PC-9 (cell line): ENCODE measurements around the gene WNT10A. TPM values are rescaled to one million over a fixed set of nuclear protein-coding genes. Genes with fewer than 3 reads are reported as not detected.

Experiments used
- BruUV-seq: library from RNA; stranded (reverse); fragments of 400-500 nt; replicated peaks from 2 replicates; lab custom pipeline; 2021; lab: Mats Ljungman, UMichigan
- CTCF ChIA-PET: fragments of 300-600 bp; sonication (Branson Sonifier 250); formaldehyde crosslinking; loops from one replicate; lab custom pipeline; 2022; ENCODE audit warnings: antibody characterized with exemption; lab: Charles Lee
- POLR2A ChIA-PET: fragments of 300-600 bp; sonication (Branson Sonifier 250); formaldehyde crosslinking; loops from one replicate; lab custom pipeline; 2022; ENCODE audit warnings: antibody characterized with exemption; ENCODE audit not compliant: unreplicated experiment; lab: Charles Lee
- DNase-seq, 2 experiments: peaks; one replicate each; pipeline versions ENCODE4 v3.0.0 to v3.0.0-alpha.2; 2015 to 2022; ENCODE audit warnings: mixed read lengths in 1 of 2
- H2AFZ ChIP-seq: fragments of 200-600 bp; sonication (generic); 2 replicates; pipeline ENCODE4 v1.8.1; 2017; ENCODE audit warnings: antibody characterized with exemption
- H3F3A ChIP-seq: fragments of 200-600 bp; sonication (generic); 2 replicates; pipeline ENCODE4 v1.8.1; 2017; ENCODE audit warnings: antibody characterized with exemption, mild to moderate bottlenecking, low read depth; ENCODE audit not compliant: insufficient read depth
- H3K27ac ChIP-seq: fragments of 200-600 bp; sonication (generic); 2 replicates; pipeline ENCODE4 v1.6.1; 2016; ENCODE audit warnings: mixed run types
- H3K27me3 ChIP-seq: fragments of 200-600 bp; sonication (generic); 2 replicates; pipeline ENCODE4 v1.6.1; 2016; ENCODE audit warnings: low read depth, mixed run types; ENCODE audit not compliant: insufficient read depth
- H3K36me3 ChIP-seq: fragments of 200-600 bp; sonication (generic); 2 replicates; pipeline ENCODE4 v1.6.1; 2016; ENCODE audit warnings: low read depth, mixed run types
- H3K4me1 ChIP-seq: fragments of 200-600 bp; sonication (generic); replicated peaks from 2 replicates; pipeline ENCODE4 v1.6.1; 2016; ENCODE audit warnings: mixed run types; ENCODE audit not compliant: insufficient read depth
- H3K4me2 ChIP-seq: fragments of 200-600 bp; sonication (generic); 2 replicates; pipeline ENCODE4 v1.6.1; 2017; ENCODE audit warnings: mixed run types
- H3K4me3 ChIP-seq: fragments of 200-600 bp; sonication (generic); 2 replicates; pipeline ENCODE4 v1.6.1; 2016; ENCODE audit warnings: mixed run types
- H3K79me2 ChIP-seq: fragments of 200-600 bp; sonication (generic); 2 replicates; pipeline ENCODE4 v1.6.1; 2017; ENCODE audit warnings: low read depth, mixed run types
- H3K9me2 ChIP-seq: fragments of 200-600 bp; sonication (generic); 2 replicates; pipeline ENCODE4 v1.8.1; 2017; ENCODE audit warnings: mild to moderate bottlenecking; ENCODE audit not compliant: insufficient read depth
- H3K9me3 ChIP-seq: fragments of 200-600 bp; sonication (generic); 2 replicates; pipeline ENCODE4 v1.8.1; 2016; ENCODE audit warnings: low read depth; ENCODE audit not compliant: insufficient read depth
- H4K20me1 ChIP-seq: fragments of 200-600 bp; sonication (generic); 2 replicates; pipeline ENCODE4 v1.8.1; 2017; ENCODE audit not compliant: insufficient read depth
- CTCF ChIP-seq: fragments of 200-600 bp; sonication (generic); conservative IDR thresholded peaks from 2 replicates; pipeline ENCODE4 v1.6.1; 2017; ENCODE audit warnings: mixed run types, antibody characterized with exemption, mild to moderate bottlenecking, moderate library complexity
- EZH2 ChIP-seq: fragments of 200-600 bp; sonication (generic); IDR thresholded peaks from 2 replicates; pipeline ENCODE4 v1.8.0; 2017; ENCODE audit warnings: antibody characterized with exemption, low read depth
- intact Hi-C: fragments of 100-400 bp; cut with micrococcal nuclease; formaldehyde crosslinking; loops from one replicate; pipeline ENCODE4 v1.10.0; 2022; ENCODE audit not compliant: unreplicated experiment
- total RNA-seq: library from RNA; stranded (reverse); gene quantifications from 2 replicates; pipeline ENCODE4 v1.2.3, GENCODE V29; 2021

Gene WNT10A
- total RNA-seq, 1 experiment from 2014 or later = 1.2 TPM

GRCh38 chr2:218892693-218893348 lies 12.2 kb downstream of the WNT10A start:
- no peaks in the 10 kb centered on the region for H3K27me3 ChIP-seq
- BruUV-seq = no TSS peak
- 0 out of 2 replicates have a peak overlapping the region, but pooled peaks have one; percentile 52 for H2AFZ ChIP-seq
- H4K20me1 ChIP-seq = no peaks in the 10 kb centered on the region
- intact Hi-C loops = loop anchor here (10.0 kb wide), 1 partner anchor 382 kb away; the partner anchor contains the start of gene DNAJB2
- ChIA-PET POLR2A (interaction anchor here (0.6 to 0.7 kb wide), 2 partner anchors 241 to 512 kb away, joined by 4 to 5 read pairs; no protein-coding TSS in a partner anchor), CTCF (interaction anchor here (0.7 to 1.9 kb wide), 3 partner anchors 10 to 110 kb away, joined by 3 to 8 read pairs (median 6); no protein-coding TSS in a partner anchor)
- no peak overlapping the region for H3K27ac ChIP-seq
- peaks cover 40% of the 10 kb centered on the region for H3F3A ChIP-seq
- H3K79me2 ChIP-seq = no peaks in the 10 kb centered on the region
- TF ChIP-seq CTCF (peak; percentile 22; the same call in 1 of the 2 replicates), EZH2 (no peak)
- DNase-seq = peak in 1 of 2 experiments; percentile 74
- peak overlapping the region; percentile 53 for H3K4me3 ChIP-seq
- no peaks in the 10 kb centered on the region for H3K36me3 ChIP-seq
- no peaks in the 10 kb centered on the region for H3K9me3 ChIP-seq
- peak overlapping the region; percentile 87 for H3K4me2 ChIP-seq
- H3K4me1 ChIP-seq = peaks cover 49% of the 10 kb centered on the region
- no peaks in the 10 kb centered on the region for H3K9me2 ChIP-seq

- no peaks in the 10 kb centered on the region for H3K9me3 ChIP-seq
- H3K4me3 ChIP-seq = peak overlapping the region; percentile 53
- H3K27me3 ChIP-seq = no peaks in the 10 kb centered on the region
- no peak for TF ChIP-seq EZH2
- TF ChIP-seq CTCF = no peak
- H3K36me3 ChIP-seq = no peaks in the 10 kb centered on the region
- H3F3A ChIP-seq = peaks cover 41% of the 10 kb centered on the region
- H3K79me2 ChIP-seq = no peaks in the 10 kb centered on the region
- CTCF ChIA-PET = interaction anchor here (1.5 kb wide), 1 partner anchor 17 kb away, joined by 5 read pairs; no protein-coding TSS in a partner anchor
- peaks cover 52% of the 10 kb centered on the region for H3K4me1 ChIP-seq
- no peaks in the 10 kb centered on the region for H4K20me1 ChIP-seq
- peak overlapping the region; percentile 87 for H3K4me2 ChIP-seq
- H2AFZ ChIP-seq = 0 out of 2 replicates have a peak overlapping the region, but pooled peaks have one; percentile 52
- H3K9me2 ChIP-seq = no peaks in the 10 kb centered on the region
- H3K27ac ChIP-seq = peak overlapping the region; percentile 87
- no peak for DNase-seq
- no TSS peak for BruUV-seq
- intact Hi-C loops = loop anchor here (2.0 to 10.0 kb wide), 2 partner anchors 381 to 595 kb away; partner anchors contain the start of gene DNAJB2
- POLR2A ChIA-PET = interaction anchor here (0.6 to 1.4 kb wide), 6 partner anchors 12 to 602 kb away, joined by 3 to 8 read pairs (median 4); no protein-coding TSS in a partner anchor
Observed at GRCh38 chr2:218893349-218894150, 12.9 kb downstream of the WNT10A start.
